Spleen (tissue), 11 donors: ENCODE data around the gene OR1L8. TPM values are rescaled to one million over a fixed set of nuclear protein-coding genes. Genes with fewer than 3 reads are reported as not detected.

Source experiments
- DNase-seq: peaks from one replicate; pipeline ENCODE4 v3.0.0-alpha.2; 2020
- H3K27ac ChIP-seq, 8 donors: fragments of 200-600 bp; sonication (generic) in 7 of 8; 1 replicate in 4 of 8; 2 replicates in 4 of 8; pipeline versions ENCODE4 v1.5.0 to v1.8.0; 2016 to 2021; ENCODE audit warnings: inconsistent platforms in 4 of 8, mild to moderate bottlenecking in 4 of 8, moderate library complexity in 1 of 8
- H3K27me3 ChIP-seq, 7 donors: fragments of 200-600 bp; sonication (generic) in 6 of 7; replicated peaks in 1 of 7; 1 replicate in 4 of 7; 2 replicates in 3 of 7; pipeline versions ENCODE4 v1.5.0 to v1.8.0; 2016 to 2021; ENCODE audit warnings: inconsistent platforms in 3 of 7, mild to moderate bottlenecking in 1 of 7
- H3K36me3 ChIP-seq, 6 donors: fragments of 200-600 bp; sonication (generic) in 5 of 6; 1 replicate in 4 of 6; 2 replicates in 2 of 6; pipeline versions ENCODE4 v1.5.0 to v1.8.0; 2016 to 2021; ENCODE audit warnings: inconsistent platforms in 2 of 6
- H3K4me1 ChIP-seq, 6 donors: fragments of 200-600 bp; sonication (generic) in 5 of 6; 1 replicate in 3 of 6; 2 replicates in 3 of 6; pipeline versions ENCODE4 v1.5.0 to v1.8.0; 2016 to 2021; ENCODE audit warnings: inconsistent platforms in 3 of 6
- H3K4me3 ChIP-seq, 8 donors: fragments of 200-600 bp; sonication (generic) in 7 of 8; 1 replicate in 4 of 8; 2 replicates in 4 of 8; pipeline versions ENCODE4 v1.5.0 to v1.8.0; 2016 to 2021; ENCODE audit warnings: inconsistent platforms in 4 of 8, mild to moderate bottlenecking in 4 of 8, moderate library complexity in 2 of 8
- H3K9me3 ChIP-seq, 8 donors: fragments of 200-600 bp; sonication (generic) in 7 of 8; 1 replicate in 4 of 8; 2 replicates in 4 of 8; pipeline versions ENCODE4 v1.5.0 to v1.8.0; 2016 to 2021; ENCODE audit warnings: inconsistent platforms in 4 of 8
- POLR2A ChIP-seq, 3 donors: fragments of 450-650 bp; IDR thresholded peaks; one replicate each; pipeline ENCODE4 v1.5.1; 2017; ENCODE audit warnings: antibody characterized with exemption in 3 of 3, mild to moderate bottlenecking in 1 of 3
- POLR2AphosphoS5 ChIP-seq, 3 donors: sonication (generic); formaldehyde crosslinking; IDR thresholded peaks; one replicate each; pipeline ENCODE4 v1.5.1; 2017; ENCODE audit warnings: antibody characterized with exemption in 3 of 3
- WGBS, 5 donors: extraction: QIAGEN DNeasy Blood & Tissue Kit in 3 of 5; methylation state at CpG; one replicate each; pipeline versions ENCODE4 v1.1.5 to v1.1.7; 2013 to 2018; 5-methylcytosine and 5-hydroxymethylcytosine counted together
- intact Hi-C: fragments of 100-400 bp; cut with DNase I; formaldehyde crosslinking; loops from one replicate; pipeline ENCODE4 v1.15.0; 2023; ENCODE audit warnings: low total_unique reads
- polyA plus RNA-seq, 3 donors: library from polyadenylated mRNA; stranded (reverse); fragments of 200-250 nt; gene quantifications; one replicate each; pipeline ENCODE4 v1.2.1, GENCODE V29; 2013
- total RNA-seq, 7 donors: library from RNA; depleted of rRNA in 3 of 7; stranded (reverse); fragments of >200 nt in 3 of 7; fragmentation: NEBNext Ultra II Directional in 4 of 7; extraction: Animal tissue kit (Norgen Biotek cat#: 25700) in 4 of 7; gene quantifications; one replicate each; pipeline versions ENCODE4 v1.1.0 to v1.2.1, GENCODE V29; 2016 to 2021
- TF ChIP-seq, protein P1 (sequence below), 11 experiments: fragments of 200-600 bp in 7 of 11; fragments of 450-650 bp in 4 of 11; sonication (generic) in 4 of 11; IDR thresholded peaks in 8 of 11; conservative IDR thresholded peaks in 3 of 11; 1 replicate in 7 of 11; 2 replicates in 4 of 11; pipeline versions ENCODE4 v1.4.0 to v1.8.0; 2016 to 2021; ENCODE audit warnings: antibody characterized with exemption in 11 of 11, inconsistent platforms in 4 of 11, mild to moderate bottlenecking in 1 of 11
- donor health status: healthy with polysubstance abuse.
- donor health status: DM: no; HTN: no; CAD: no; lungs with moderate emphysema.
- donor health status: DM: no; HTN: no; CAD: no.
- donor health status: Bipolar disorder and iron deficiency.
- donor health status: healthy.
- donor health status: DM: no; HTN: no; CAD: no.
- donor health status: DM: yes; HTN: yes; CAD: no.

Gene OR1L8
- total and polyA plus RNA-seq, 10 donors = 0.17 to 1.6 (median 0.68) TPM; not detected in 1

DNA sequence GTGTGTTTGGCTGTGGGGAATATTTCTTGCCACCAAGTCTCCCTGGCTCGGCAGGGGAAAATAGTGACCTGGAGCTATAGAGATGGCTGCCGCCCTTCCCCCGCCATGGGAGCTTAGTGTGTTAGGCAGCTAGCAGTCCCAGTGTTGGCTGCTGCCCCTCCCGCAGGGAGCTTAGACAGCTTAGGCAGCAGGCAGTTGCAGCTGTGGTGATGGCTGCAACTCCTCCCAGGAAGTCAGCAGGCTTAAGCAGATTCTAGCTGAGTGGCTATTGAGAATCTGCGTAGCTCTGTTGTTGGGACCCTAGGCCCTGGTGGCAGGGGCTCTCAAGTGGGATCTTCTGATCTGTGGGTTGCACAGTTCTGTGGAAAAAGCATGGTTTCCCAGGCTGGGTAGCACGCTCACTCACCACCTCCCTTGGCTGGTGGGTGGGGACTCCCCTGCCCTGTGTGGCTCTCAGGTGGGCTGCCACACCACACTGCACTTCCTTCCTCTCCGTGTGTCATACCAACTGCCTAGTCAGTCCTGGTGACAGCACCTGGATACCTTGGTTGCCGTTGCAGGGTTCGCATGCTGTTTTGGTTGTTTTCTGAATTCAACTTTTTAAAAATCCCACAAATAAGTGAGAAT lies 20.9 kb downstream of the OR1L8 start:
- Histone ChIP-seq H3K27ac (no peak overlapping the region), H3K4me3 (no peak overlapping the region), H3K4me1 (no peaks in the 10 kb centered on the region), H3K9me3 (peaks cover 0 to 10% (median 5%) of the 10 kb centered on the region in 8 donors), H3K27me3 (peaks cover 0 to 7% (median 0%) of the 10 kb centered on the region in 7 donors), H3K36me3 (no peaks in the 10 kb centered on the region)
- WGBS, 5 donors = 43 to 61% (median 48%) methylated on average over 4 to 9 of the region's 9 CpGs
- TF ChIP-seq, protein P1, sequence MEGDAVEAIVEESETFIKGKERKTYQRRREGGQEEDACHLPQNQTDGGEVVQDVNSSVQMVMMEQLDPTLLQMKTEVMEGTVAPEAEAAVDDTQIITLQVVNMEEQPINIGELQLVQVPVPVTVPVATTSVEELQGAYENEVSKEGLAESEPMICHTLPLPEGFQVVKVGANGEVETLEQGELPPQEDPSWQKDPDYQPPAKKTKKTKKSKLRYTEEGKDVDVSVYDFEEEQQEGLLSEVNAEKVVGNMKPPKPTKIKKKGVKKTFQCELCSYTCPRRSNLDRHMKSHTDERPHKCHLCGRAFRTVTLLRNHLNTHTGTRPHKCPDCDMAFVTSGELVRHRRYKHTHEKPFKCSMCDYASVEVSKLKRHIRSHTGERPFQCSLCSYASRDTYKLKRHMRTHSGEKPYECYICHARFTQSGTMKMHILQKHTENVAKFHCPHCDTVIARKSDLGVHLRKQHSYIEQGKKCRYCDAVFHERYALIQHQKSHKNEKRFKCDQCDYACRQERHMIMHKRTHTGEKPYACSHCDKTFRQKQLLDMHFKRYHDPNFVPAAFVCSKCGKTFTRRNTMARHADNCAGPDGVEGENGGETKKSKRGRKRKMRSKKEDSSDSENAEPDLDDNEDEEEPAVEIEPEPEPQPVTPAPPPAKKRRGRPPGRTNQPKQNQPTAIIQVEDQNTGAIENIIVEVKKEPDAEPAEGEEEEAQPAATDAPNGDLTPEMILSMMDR (IDR thresholded peaks at IDR 0.05 in 8 of 11, conservative IDR thresholded peaks at IDR 0.05 in 3 of 11) = no peak
- TF ChIP-seq POLR2A (IDR thresholded peaks at IDR 0.05) = no peak
- intact Hi-C loops = no loop called here
- DNase-seq = no peak

DNA sequence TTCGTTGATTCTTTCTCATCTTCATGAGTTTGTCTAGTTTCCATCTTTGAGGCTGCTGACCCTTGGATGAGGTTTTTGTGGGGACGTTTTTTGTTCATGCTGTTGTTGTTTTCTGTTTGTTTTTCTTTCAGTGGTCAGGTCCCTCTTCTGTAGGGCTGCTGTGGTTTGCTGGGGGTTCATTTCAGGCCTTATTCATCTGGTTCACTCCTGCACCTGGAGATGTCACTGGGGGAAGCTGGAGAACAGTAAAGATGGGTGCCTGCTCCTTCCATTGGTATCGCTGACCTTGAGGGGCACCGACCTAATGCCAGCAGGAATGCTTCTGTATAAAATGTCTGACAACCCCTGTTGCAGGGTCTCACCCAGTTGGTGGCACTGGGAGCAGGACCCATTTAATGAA lies 21.7 kb downstream of the OR1L8 start:
- no peak for DNase-seq
- WGBS, 5 donors = 80 to 86% (median 83%) methylated on average over 4 of the region's 4 CpGs
- TF ChIP-seq, protein P1 (IDR thresholded peaks at IDR 0.05 in 8 of 11, conservative IDR thresholded peaks at IDR 0.05 in 3 of 11) = no peak
- TF ChIP-seq POLR2A (IDR thresholded peaks at IDR 0.05) (no peak), POLR2AphosphoS5 (IDR thresholded peaks at IDR 0.05) (no peak)
- no peak overlapping the region for H3K4me3 ChIP-seq
- intact Hi-C loops = no loop called here
- no peak overlapping the region for H3K27ac ChIP-seq
- H3K9me3 ChIP-seq = peaks cover 0 to 10% (median 5%) of the 10 kb centered on the region in 8 donors
- H3K36me3 ChIP-seq = no peaks in the 10 kb centered on the region
- no peaks in the 10 kb centered on the region for H3K4me1 ChIP-seq
- H3K27me3 ChIP-seq = peaks cover 0 to 7% (median 0%) of the 10 kb centered on the region in 7 donors

DNA sequence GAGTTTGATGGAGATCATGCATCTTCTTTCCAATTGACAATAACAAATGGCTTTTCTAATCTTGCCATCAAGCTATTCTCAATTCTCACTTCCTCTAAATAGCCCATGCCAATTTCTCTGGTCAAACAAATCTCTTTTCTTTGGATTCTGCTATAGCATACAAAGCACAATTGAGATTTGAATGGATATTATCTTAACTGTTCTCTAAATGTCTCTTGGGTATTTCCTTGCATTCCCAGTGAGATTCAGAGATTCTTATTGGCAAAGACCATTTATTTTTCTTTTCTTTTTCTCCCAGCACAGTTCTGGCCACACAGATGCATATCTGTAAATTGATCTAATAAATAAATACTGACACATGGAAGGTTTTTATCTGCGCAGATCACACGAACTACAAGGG lies 30.4 kb downstream of the OR1L8 start, which contains the start of gene OR1N2:
Gene OR1N2, plus strand, starts transcription at position 301 of the 400 bp plus-strand sequence. CDS start 100 bp downstream, outside the sequence.
- TF ChIP-seq POLR2AphosphoS5 (IDR thresholded peaks at IDR 0.05) (no peak), POLR2A (IDR thresholded peaks at IDR 0.05) (no peak)
- TF ChIP-seq, protein P1 (IDR thresholded peaks at IDR 0.05 in 8 of 11, conservative IDR thresholded peaks at IDR 0.05 in 3 of 11) = no peak
- Histone ChIP-seq H3K4me3 (no peak within 1 kb of the TSS), H3K27me3 (peaks cover 0 to 6% (median 0%) of the 10 kb centered on the region in 7 donors), H3K4me1 (no peaks in the 10 kb centered on the region), H3K36me3 (no peaks in the 10 kb centered on the region), H3K27ac (no peak within 1 kb of the TSS), H3K9me3 (no peaks in the 10 kb centered on the region)
- intact Hi-C loops = no loop called here
- no peak for DNase-seq
- 73 to 86% (median 75%) methylated on average over 2 of the region's 2 CpGs for WGBS, 5 donors

DNA sequence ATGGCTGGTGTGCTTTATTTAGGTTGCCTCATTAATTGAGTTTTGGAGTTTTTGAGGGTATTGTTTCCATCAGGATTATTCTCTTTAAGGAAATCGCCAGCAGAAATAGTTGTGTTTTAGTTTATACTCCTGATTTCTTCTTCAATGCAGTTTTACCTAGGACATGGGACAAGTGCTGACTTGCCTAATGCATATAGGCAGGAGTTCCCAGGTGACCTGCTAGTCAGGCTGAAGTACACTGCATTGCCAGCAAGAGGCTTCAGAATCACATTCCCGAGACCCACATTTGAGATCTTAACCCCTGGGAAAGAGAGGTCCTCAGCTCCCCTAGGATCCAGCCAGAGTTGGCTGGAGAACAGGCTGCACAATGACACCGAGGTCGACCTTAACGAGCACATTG lies 31.8 kb downstream of the OR1L8 start:
- Histone ChIP-seq H3K36me3 (no peaks in the 10 kb centered on the region), H3K4me1 (no peaks in the 10 kb centered on the region), H3K27me3 (peaks cover 0 to 6% (median 0%) of the 10 kb centered on the region in 7 donors), H3K27ac (no peak overlapping the region), H3K4me3 (no peak overlapping the region), H3K9me3 (no peaks in the 10 kb centered on the region)
- intact Hi-C loops = no loop called here
- 61 to 85% (median 83%) methylated on average over 5 of the region's 5 CpGs for WGBS, 5 donors
- TF ChIP-seq, protein P1 (IDR thresholded peaks at IDR 0.05 in 8 of 11, conservative IDR thresholded peaks at IDR 0.05 in 3 of 11) = no peak
- TF ChIP-seq POLR2A (IDR thresholded peaks at IDR 0.05) (no peak), POLR2AphosphoS5 (IDR thresholded peaks at IDR 0.05) (no peak)
- DNase-seq = no peak
